ENCODE results near the gene TAGLN2. TPM values are rescaled to one million over a fixed set of nuclear protein-coding genes. Genes with fewer than 3 reads are reported as not detected.
A peak's percentile ranks its signal among the peaks of the same experiment; 100 is the strongest.

The TAGLN2 gene
- total and polyA plus RNA-seq, 9 of the 15 experiments (the other 6 are each of a cell fraction or from before 2014, with no cell fraction given), result 192 to 683 (median 455) TPM

DNA sequence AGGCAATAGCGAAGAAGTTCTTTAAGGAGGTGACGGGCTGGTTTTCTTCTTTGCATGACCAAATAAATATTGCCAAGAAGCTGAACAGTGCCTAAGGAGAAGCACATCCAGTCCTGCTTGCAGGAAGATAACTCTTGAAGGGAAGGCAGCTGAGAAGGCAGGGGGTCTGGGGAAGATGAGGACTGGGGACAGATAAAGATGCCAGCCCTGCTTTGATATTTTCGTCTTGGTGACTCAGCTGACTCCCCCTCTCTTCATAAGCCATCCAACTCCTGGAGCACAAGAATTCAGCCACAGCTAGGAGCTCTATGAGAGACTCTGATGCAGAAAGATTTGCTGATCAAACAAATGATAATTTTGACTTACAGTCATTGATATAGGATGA, 28.8 kb downstream of the TAGLN2 start (continued):
- TF ChIP-seq, protein P1, sequence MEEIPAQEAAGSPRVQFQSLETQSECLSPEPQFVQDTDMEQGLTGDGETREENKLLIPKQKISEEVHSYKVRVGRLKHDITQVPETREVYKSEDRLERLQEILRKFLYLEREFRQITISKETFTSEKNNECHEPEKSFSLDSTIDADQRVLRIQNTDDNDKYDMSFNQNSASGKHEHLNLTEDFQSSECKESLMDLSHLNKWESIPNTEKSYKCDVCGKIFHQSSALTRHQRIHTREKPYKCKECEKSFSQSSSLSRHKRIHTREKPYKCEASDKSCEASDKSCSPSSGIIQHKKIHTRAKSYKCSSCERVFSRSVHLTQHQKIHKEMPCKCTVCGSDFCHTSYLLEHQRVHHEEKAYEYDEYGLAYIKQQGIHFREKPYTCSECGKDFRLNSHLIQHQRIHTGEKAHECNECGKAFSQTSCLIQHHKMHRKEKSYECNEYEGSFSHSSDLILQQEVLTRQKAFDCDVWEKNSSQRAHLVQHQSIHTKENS (CRISPR knock-in tag; IDR thresholded peaks at IDR 0.05), result no peak
- TF ChIP-seq CBFA2T3 (IDR thresholded peaks at IDR 0.05) (peak; percentile 81), ZNF354B (CRISPR knock-in tag; IDR thresholded peaks at IDR 0.05) (no peak), MTA3 (IDR thresholded peaks at IDR 0.05; ENCODE audit: borderline replicate concordance) (no peak), ESRRB (CRISPR knock-in tag; IDR thresholded peaks at IDR 0.05; ENCODE audit: borderline replicate concordance) (no peak), ZNF507 (tag; conservative IDR thresholded peaks at IDR 0.05) (no peak), ZNF57 (CRISPR knock-in tag; IDR thresholded peaks at IDR 0.05) (no peak), TAF1 (IDR thresholded peaks at IDR 0.05; ENCODE audit: control insufficient read depth, extremely low read depth, insufficient read depth, low read length, severe bottlenecking) (no peak), ZNF583 (CRISPR knock-in tag; IDR thresholded peaks at IDR 0.05) (no peak), MAFK (IDR thresholded peaks at IDR 0.05; ENCODE audit: low read length) (no peak), CCNT2 (IDR thresholded peaks at IDR 0.05; ENCODE audit: borderline replicate concordance, extremely low read depth, insufficient read length, low read depth, low read length) (no peak), KLF10 (CRISPR knock-in tag; IDR thresholded peaks at IDR 0.05) (no peak), BRCA1 (IDR thresholded peaks at IDR 0.05) (no peak), BRCA1 (CRISPR knock-in tag; IDR thresholded peaks at IDR 0.05) (no peak), PCBP2 (IDR thresholded peaks at IDR 0.05; ENCODE audit: low read depth, low read length, poor library complexity, severe bottlenecking) (no peak), CBFA2T2 (conservative IDR thresholded peaks at IDR 0.05) (peak; percentile 69), CC2D1A (IDR thresholded peaks at IDR 0.05) (no peak), CBFB (CRISPR knock-in tag; IDR thresholded peaks at IDR 0.05) (no peak)
- TF ChIP-seq, protein P2, sequence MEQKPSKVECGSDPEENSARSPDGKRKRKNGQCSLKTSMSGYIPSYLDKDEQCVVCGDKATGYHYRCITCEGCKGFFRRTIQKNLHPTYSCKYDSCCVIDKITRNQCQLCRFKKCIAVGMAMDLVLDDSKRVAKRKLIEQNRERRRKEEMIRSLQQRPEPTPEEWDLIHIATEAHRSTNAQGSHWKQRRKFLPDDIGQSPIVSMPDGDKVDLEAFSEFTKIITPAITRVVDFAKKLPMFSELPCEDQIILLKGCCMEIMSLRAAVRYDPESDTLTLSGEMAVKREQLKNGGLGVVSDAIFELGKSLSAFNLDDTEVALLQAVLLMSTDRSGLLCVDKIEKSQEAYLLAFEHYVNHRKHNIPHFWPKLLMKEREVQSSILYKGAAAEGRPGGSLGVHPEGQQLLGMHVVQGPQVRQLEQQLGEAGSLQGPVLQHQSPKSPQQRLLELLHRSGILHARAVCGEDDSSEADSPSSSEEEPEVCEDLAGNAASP (IDR thresholded peaks at IDR 0.05), result no peak
- TF ChIP-seq, protein P3, sequence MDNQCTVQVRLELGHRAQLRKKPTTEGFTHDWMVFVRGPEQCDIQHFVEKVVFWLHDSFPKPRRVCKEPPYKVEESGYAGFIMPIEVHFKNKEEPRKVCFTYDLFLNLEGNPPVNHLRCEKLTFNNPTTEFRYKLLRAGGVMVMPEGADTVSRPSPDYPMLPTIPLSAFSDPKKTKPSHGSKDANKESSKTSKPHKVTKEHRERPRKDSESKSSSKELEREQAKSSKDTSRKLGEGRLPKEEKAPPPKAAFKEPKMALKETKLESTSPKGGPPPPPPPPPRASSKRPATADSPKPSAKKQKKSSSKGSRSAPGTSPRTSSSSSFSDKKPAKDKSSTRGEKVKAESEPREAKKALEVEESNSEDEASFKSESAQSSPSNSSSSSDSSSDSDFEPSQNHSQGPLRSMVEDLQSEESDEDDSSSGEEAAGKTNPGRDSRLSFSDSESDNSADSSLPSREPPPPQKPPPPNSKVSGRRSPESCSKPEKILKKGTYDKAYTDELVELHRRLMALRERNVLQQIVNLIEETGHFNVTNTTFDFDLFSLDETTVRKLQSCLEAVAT (IDR thresholded peaks at IDR 0.05), result no peak
- TF ChIP-seq, protein P4, sequence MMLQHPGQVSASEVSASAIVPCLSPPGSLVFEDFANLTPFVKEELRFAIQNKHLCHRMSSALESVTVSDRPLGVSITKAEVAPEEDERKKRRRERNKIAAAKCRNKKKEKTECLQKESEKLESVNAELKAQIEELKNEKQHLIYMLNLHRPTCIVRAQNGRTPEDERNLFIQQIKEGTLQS (IDR thresholded peaks at IDR 0.05), result 0 out of 2 replicates have a peak, but pooled peaks have one; percentile 26
- TF ChIP-seq, protein P4 (CRISPR knock-in tag; conservative IDR thresholded peaks at IDR 0.05), result no peak
- TF ChIP-seq, protein P5, sequence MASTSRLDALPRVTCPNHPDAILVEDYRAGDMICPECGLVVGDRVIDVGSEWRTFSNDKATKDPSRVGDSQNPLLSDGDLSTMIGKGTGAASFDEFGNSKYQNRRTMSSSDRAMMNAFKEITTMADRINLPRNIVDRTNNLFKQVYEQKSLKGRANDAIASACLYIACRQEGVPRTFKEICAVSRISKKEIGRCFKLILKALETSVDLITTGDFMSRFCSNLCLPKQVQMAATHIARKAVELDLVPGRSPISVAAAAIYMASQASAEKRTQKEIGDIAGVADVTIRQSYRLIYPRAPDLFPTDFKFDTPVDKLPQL (IDR thresholded peaks at IDR 0.05; ENCODE audit: extremely low read depth, insufficient read length), result no peak
